Tibial nerve (tissue), 4 donors: ENCODE measurements around the gene CDH13. TPM values are rescaled to one million over a fixed set of nuclear protein-coding genes. Genes with fewer than 3 reads are reported as not detected.

Experiments used
- DNase-seq, 2 donors: peaks; one replicate each; pipeline ENCODE4 v3.0.0-alpha.2; 2019; ENCODE audit warnings: low spot score in 2 of 2
- H3K27ac ChIP-seq, 4 donors: fragments of 200-600 bp; sonication (generic) in 3 of 4; one replicate each; pipeline ENCODE4 v1.5.1; 2017 to 2019; ENCODE audit warnings: mild to moderate bottlenecking in 1 of 4
- H3K27me3 ChIP-seq, 2 donors: fragments of 200-600 bp; sonication (generic) in 1 of 2; one replicate each; pipeline versions ENCODE4 v1.5.1 to v1.6.0; 2017 to 2019
- H3K36me3 ChIP-seq, 3 donors: fragments of 200-600 bp; sonication (generic); one replicate each; pipeline ENCODE4 v1.5.1; 2018 to 2019
- H3K4me1 ChIP-seq, 4 donors: fragments of 200-600 bp; sonication (generic) in 3 of 4; one replicate each; pipeline ENCODE4 v1.5.1; 2017 to 2019
- H3K4me3 ChIP-seq, 4 donors: fragments of 200-600 bp; sonication (generic) in 3 of 4; one replicate each; pipeline ENCODE4 v1.5.1; 2017 to 2019; ENCODE audit warnings: mild to moderate bottlenecking in 1 of 4, moderate library complexity in 1 of 4
- H3K9me3 ChIP-seq, 4 donors: fragments of 200-600 bp; sonication (generic) in 3 of 4; one replicate each; pipeline ENCODE4 v1.5.1; 2017 to 2019
- EP300 ChIP-seq, 2 donors: sonication (generic); formaldehyde crosslinking; IDR thresholded peaks; one replicate each; pipeline ENCODE4 v1.6.1; 2017; ENCODE audit warnings: antibody characterized with exemption in 2 of 2, mild to moderate bottlenecking in 1 of 2
- POLR2A ChIP-seq, 2 donors: fragments of 450-650 bp; IDR thresholded peaks; one replicate each; pipeline ENCODE4 v1.6.1; 2017; ENCODE audit warnings: antibody characterized with exemption in 2 of 2, mild to moderate bottlenecking in 2 of 2, moderate library complexity in 2 of 2
- WGBS, 2 donors: methylation state at CpG; one replicate each; pipeline ENCODE4 v1.1.5; 2018; 5-methylcytosine and 5-hydroxymethylcytosine counted together
- total RNA-seq, 4 donors: library from RNA; depleted of rRNA; stranded (reverse); fragments of >200 nt; gene quantifications; one replicate each; pipeline ENCODE4 v1.1.0, GENCODE V29; 2016
- TF ChIP-seq, protein P1 (sequence below), 5 experiments: fragments of 200-600 bp in 3 of 5; fragments of 450-650 bp in 2 of 5; sonication (generic) in 3 of 5; IDR thresholded peaks; one replicate each; pipeline ENCODE4 v1.5.1; 2016 to 2019; ENCODE audit warnings: antibody characterized with exemption in 5 of 5, mild to moderate bottlenecking in 3 of 5, moderate library complexity in 2 of 5

The CDH13 gene
- total RNA-seq, 4 donors from 2014 or later, result 4.1 to 14.4 (median 5.8) TPM

DNA sequence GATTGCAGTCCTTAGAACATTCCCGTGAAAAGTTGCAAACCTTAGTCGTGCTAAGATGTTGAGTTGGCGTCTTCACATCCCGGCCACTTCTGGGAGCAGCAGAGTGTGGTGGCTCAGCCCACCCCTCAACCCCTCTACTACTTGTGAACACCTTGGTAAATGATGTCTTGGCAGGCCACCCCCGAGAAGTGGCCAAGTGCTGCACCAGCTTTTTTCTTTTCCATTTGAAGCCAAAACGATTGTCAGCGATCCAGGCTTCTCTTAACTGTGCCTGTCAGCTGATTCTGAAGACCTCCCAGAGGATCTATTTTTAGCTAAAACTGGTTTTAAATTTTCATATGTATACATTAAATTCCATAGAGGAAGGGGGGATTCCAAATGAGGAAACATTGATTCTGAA, 247.5 kb downstream of the CDH13 start:
- H3K4me1 ChIP-seq, result no peaks in the 10 kb centered on the region
- WGBS, 2 donors, result 57 to 64% methylated on average over 7 of the region's 7 CpGs
- peaks cover 0 to 11% (median 0%) of the 10 kb centered on the region in 4 donors for H3K9me3 ChIP-seq
- no peak for TF ChIP-seq EP300 (IDR thresholded peaks at IDR 0.05)
- TF ChIP-seq, protein P1, sequence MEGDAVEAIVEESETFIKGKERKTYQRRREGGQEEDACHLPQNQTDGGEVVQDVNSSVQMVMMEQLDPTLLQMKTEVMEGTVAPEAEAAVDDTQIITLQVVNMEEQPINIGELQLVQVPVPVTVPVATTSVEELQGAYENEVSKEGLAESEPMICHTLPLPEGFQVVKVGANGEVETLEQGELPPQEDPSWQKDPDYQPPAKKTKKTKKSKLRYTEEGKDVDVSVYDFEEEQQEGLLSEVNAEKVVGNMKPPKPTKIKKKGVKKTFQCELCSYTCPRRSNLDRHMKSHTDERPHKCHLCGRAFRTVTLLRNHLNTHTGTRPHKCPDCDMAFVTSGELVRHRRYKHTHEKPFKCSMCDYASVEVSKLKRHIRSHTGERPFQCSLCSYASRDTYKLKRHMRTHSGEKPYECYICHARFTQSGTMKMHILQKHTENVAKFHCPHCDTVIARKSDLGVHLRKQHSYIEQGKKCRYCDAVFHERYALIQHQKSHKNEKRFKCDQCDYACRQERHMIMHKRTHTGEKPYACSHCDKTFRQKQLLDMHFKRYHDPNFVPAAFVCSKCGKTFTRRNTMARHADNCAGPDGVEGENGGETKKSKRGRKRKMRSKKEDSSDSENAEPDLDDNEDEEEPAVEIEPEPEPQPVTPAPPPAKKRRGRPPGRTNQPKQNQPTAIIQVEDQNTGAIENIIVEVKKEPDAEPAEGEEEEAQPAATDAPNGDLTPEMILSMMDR (IDR thresholded peaks at IDR 0.05), result no peak
- no peak for DNase-seq
- H3K4me3 ChIP-seq, result no peak overlapping the region
- no peaks in the 10 kb centered on the region for H3K27me3 ChIP-seq
- H3K36me3 ChIP-seq, result no peaks in the 10 kb centered on the region
- H3K27ac ChIP-seq, result no peak overlapping the region

DNA sequence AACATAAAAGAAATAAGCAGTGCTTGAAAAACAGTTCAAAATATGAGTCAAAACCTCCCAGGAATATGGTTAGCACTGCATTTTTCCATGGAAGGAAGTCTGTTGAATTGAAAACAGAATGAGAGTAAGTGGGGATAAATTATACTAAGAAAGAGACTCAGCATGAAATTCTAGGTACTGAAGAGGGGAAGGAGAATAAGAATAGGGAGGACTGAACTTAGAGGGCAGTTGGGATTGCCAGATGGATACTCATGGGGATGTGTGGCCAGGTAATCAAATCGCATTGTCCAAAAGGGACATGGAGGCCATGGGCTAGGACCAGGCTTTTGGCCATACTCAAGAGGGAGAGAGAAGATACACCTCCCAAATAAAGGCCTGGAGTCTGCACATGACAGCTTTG, 247.9 kb downstream of the CDH13 start:
- Histone ChIP-seq H3K27me3 (no peaks in the 10 kb centered on the region), H3K27ac (no peak overlapping the region), H3K36me3 (no peaks in the 10 kb centered on the region), H3K9me3 (peaks cover 0 to 11% (median 0%) of the 10 kb centered on the region in 4 donors), H3K4me1 (no peaks in the 10 kb centered on the region), H3K4me3 (no peak overlapping the region)
- DNase-seq, result no peak
- TF ChIP-seq, protein P1 (IDR thresholded peaks at IDR 0.05), result no peak
- no peak for TF ChIP-seq EP300 (IDR thresholded peaks at IDR 0.05)
- no peak for TF ChIP-seq POLR2A (IDR thresholded peaks at IDR 0.05)
- WGBS, 2 donors, result 78 to 88% methylated on average over 1 of the region's 1 CpG

GRCh38 chr16:82876951-82877350, 250.2 kb downstream of the CDH13 start:
- H3K36me3 ChIP-seq, result no peaks in the 10 kb centered on the region

GRCh38 chr16:82878466-82878865, 251.7 kb downstream of the CDH13 start:
- H3K27me3 ChIP-seq, result no peaks in the 10 kb centered on the region
- TF ChIP-seq EP300 (IDR thresholded peaks at IDR 0.05) (no peak), POLR2A (IDR thresholded peaks at IDR 0.05) (no peak)
- TF ChIP-seq, protein P1 (IDR thresholded peaks at IDR 0.05), result no peak
- no peak overlapping the region for H3K27ac ChIP-seq
- DNase-seq, result no peak
- H3K4me3 ChIP-seq, result no peak overlapping the region
- H3K4me1 ChIP-seq, result no peaks in the 10 kb centered on the region
- no peaks in the 10 kb centered on the region for H3K36me3 ChIP-seq
- 70 to 71% methylated on average over 5 of the region's 5 CpGs for WGBS, 2 donors
- no peaks in the 10 kb centered on the region for H3K9me3 ChIP-seq

More at GRCh38 chr16:82876951-82877350, 250.2 kb downstream of the CDH13 start:
- Histone ChIP-seq H3K4me3 (no peak overlapping the region), H3K4me1 (no peaks in the 10 kb centered on the region), H3K27ac (no peak overlapping the region), H3K9me3 (peaks cover 0 to 1% (median 0%) of the 10 kb centered on the region in 4 donors), H3K27me3 (no peaks in the 10 kb centered on the region)
- TF ChIP-seq POLR2A (IDR thresholded peaks at IDR 0.05) (no peak), EP300 (IDR thresholded peaks at IDR 0.05) (no peak)
- TF ChIP-seq, protein P1 (IDR thresholded peaks at IDR 0.05), result no peak
- DNase-seq, result no peak

DNA sequence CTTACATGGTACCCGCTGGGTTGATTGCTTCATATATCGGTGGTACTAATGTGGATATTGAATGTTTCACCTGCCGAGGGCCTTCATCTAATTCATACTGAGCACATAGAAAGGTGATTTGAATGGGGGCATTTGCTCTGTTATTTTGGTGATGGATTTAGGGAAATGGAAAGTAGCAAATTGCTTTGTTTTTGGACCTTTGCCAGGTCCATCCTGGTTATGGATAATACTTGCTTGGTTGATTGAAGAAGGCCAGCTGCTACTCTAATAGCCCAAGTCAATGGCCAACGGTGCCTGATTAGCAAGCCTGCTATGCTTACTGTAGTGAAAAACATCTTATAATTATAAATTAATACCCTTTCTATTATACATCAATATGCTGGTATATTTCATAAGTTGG, 253.6 kb downstream of the CDH13 start:
- Histone ChIP-seq H3K36me3 (no peaks in the 10 kb centered on the region), H3K27ac (no peak overlapping the region), H3K27me3 (no peaks in the 10 kb centered on the region), H3K4me1 (no peaks in the 10 kb centered on the region), H3K4me3 (no peak overlapping the region), H3K9me3 (no peaks in the 10 kb centered on the region)
- DNase-seq, result no peak
- 88 to 91% methylated on average over 4 of the region's 4 CpGs for WGBS, 2 donors
- TF ChIP-seq EP300 (IDR thresholded peaks at IDR 0.05) (no peak), POLR2A (IDR thresholded peaks at IDR 0.05) (no peak)
- TF ChIP-seq, protein P1 (IDR thresholded peaks at IDR 0.05), result no peak
